Measurements from ENCODE around the gene OAS1. TPM values are rescaled to one million over a fixed set of nuclear protein-coding genes. Genes with fewer than 3 reads are reported as not detected.

OAS1 gene
- total RNA-seq, 4 donors from 2014 or later = 22.8 to 111 (median 29.1) TPM

DNA sequence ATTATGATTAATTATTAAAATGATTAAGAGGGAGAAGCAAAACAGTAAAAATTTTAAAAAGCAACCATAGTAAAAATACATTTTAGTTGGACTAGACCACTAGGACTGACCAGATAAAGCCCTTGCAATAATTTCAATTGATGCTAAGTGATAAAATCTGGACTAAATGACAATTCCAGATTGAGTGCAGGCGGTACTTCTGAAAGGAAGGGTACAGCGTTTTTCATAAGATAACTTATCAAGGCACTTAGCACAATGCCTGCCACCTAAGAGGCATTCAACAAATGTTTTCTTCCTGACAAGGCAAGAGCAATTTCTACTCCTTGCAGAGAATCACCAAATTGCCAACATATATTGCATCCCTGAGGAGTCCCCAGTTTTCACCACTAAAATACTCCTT is 37.7 kb upstream of the OAS1 start:
- DNase-seq (ENCODE audit: low spot score) = no peak
- TF ChIP-seq, protein P1, sequence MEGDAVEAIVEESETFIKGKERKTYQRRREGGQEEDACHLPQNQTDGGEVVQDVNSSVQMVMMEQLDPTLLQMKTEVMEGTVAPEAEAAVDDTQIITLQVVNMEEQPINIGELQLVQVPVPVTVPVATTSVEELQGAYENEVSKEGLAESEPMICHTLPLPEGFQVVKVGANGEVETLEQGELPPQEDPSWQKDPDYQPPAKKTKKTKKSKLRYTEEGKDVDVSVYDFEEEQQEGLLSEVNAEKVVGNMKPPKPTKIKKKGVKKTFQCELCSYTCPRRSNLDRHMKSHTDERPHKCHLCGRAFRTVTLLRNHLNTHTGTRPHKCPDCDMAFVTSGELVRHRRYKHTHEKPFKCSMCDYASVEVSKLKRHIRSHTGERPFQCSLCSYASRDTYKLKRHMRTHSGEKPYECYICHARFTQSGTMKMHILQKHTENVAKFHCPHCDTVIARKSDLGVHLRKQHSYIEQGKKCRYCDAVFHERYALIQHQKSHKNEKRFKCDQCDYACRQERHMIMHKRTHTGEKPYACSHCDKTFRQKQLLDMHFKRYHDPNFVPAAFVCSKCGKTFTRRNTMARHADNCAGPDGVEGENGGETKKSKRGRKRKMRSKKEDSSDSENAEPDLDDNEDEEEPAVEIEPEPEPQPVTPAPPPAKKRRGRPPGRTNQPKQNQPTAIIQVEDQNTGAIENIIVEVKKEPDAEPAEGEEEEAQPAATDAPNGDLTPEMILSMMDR (IDR thresholded peaks at IDR 0.05) = no peak
- no peak for ATAC-seq (ENCODE audit: low FRiP score)

DNA sequence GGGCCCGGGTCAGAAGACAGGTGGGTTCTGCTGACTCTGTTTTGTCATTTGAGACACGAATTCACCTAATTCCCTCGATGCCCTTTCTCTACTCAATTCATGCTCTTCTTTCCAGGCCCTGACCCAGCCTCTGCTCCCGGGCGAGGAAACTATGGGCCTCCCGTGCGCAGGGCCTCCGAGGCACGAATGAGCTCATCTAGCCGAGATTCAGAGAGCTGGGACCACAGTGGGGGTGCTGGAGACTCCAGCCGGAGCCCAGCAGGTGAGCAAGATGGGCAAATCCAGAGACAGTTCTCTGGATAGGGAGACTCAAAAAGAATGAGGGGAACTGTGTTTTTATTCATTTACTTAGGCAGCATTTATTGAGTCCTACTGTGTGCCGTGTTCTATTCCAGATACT is 37.0 kb upstream of the OAS1 start:
- TF ChIP-seq, protein P1 (IDR thresholded peaks at IDR 0.05) = no peak
- ATAC-seq (ENCODE audit: low FRiP score) (no peak), DNase-seq (ENCODE audit: low spot score) (no peak)

DNA sequence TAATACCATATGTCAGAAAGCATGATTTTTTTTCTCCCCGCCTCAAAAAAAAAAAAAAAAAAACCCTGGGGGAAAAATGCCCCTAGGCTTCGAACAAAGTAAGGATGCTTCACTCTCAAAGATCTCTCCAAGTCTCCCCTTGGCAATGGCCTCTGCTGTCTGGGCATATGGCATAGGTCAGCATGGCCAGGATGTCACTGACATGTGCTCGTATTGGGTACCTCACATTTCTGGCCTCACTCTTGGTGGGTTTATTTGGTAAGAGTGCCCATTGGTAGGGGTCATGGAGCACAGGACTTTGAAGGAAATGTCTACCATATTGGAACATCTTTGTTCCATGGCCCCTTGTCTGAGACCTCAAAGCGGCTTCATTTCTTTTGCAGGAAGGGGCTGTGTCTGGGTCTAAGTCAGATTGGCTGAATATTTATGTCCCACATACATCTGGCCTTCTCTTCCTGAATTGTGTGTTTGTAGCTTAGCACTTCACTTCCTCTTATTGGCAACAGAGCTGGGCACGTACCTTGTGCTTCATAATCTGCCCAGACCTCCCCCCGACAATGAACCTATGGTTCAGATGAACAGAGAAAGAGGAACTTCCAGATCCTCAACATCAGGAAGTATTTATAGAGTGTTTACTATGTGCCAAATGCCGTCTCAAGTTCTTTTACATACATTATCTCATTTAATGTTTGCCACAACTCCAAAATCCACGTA is 36.3 kb upstream of the OAS1 start:
- TF ChIP-seq, protein P1 (IDR thresholded peaks at IDR 0.05) = no peak
- no peak for ATAC-seq (ENCODE audit: low FRiP score)
- DNase-seq (ENCODE audit: low spot score) = no peak

DNA sequence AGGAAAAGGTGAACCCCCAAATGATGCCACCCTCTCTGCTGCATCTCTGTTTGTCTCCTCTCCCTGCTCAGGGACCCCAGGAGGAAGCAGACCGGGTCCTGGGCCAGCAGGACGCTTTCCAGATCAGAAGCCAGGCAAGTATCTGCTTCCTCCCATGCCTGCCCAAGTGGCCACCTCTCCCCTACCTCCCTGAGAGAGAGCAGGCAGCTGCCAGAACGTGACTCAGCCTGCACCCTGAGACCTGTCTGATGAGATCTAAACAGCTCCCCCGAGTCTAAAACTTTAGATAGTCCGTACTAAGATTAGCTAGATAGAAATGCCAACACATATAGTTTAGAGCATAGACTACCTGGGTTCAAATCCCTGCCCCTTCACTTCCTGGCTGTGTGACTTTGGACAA is 31.2 kb upstream of the OAS1 start:
- DNase-seq (ENCODE audit: low spot score) = no peak
- TF ChIP-seq, protein P1 (IDR thresholded peaks at IDR 0.05) = no peak
- ATAC-seq (ENCODE audit: low FRiP score) = no peak

DNA sequence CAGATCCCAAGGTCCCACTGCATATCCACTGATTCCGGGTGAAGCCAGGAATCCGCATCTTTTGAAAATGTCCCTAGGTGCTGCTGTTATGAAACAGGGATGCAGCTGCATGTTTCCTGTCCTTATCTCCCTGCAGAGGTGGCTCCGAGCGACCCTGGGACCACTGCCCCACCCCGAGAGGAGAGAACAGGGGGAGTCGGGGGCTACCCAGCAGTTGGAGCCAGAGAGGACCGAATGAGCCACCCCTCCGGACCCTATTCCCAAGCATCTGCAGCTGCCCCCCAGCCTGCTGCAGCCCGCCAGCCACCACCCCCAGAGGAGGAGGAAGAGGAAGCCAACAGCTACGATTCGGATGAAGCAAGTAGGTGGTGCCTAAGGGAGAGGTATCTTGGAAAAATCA is 30.3 kb upstream of the OAS1 start:
- ATAC-seq (ENCODE audit: low FRiP score) (no peak), DNase-seq (ENCODE audit: low spot score) (no peak)
- TF ChIP-seq, protein P1 (IDR thresholded peaks at IDR 0.05) = no peak

DNA sequence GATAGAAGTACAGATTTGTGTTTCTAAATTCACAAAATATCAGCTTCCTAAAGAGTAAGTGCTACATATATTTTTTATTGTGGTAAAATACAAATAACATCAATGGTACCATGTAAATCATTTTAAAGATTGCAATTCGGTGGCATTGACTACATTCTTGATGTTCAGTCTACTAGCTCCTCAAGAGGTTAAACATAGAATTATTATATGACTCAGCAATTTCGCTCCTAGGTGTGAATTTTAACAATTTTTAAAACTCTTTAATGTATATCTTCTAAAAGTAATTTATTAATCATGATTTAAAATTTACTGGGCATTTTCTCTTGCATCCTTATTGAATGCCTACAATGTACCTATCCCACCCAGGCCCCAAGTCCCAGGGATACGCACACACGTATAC is 29.8 kb upstream of the OAS1 start:
- ATAC-seq (ENCODE audit: low FRiP score) (no peak), DNase-seq (ENCODE audit: low spot score) (no peak)
- TF ChIP-seq, protein P1 (IDR thresholded peaks at IDR 0.05) = no peak

DNA sequence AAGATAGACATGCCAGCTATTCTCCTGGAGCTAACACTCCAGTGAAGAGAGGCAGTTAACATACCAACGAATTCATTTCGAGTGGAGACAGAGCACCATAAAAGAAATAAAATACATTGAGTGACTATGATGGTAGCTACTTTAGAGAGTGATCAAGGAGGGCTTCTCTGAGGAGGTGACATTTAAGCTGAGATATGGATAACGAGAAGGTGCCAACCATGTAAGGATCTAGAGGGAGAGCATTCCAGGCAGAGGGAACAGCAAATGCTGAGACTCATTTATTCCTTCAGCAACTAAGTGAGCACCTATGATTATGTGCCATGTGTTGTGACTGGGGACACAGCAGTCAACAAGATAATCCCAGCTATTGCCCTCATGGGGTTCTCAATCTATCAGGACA is 28.3 kb upstream of the OAS1 start:
- TF ChIP-seq, protein P1 (IDR thresholded peaks at IDR 0.05) = no peak
- DNase-seq (ENCODE audit: low spot score) (no peak), ATAC-seq (ENCODE audit: low FRiP score) (no peak)

Measured in omental fat pad (tissue), 4 donors.